Measurements from ENCODE around the gene RETREG1.
A peak's percentile ranks its signal among the peaks of the same experiment; 100 is the strongest.

RETREG1 gene

GRCh38 chr5:16464664-16465543 is 151.9 kb downstream of the RETREG1 start:
- Histone ChIP-seq H2BK120ac (ENCODE audit: low read depth, low read length) (peak overlapping the region; percentile 42), H4K8ac (ENCODE audit: low read length) (peak overlapping the region; percentile 92), H3K23ac (ENCODE audit: low read length in 2 of 2) (peak overlapping the region in 1 of 2 experiments; percentile 81), H2BK5ac (ENCODE audit: low read depth, low read length, poor library complexity, severe bottlenecking) (peak overlapping the region; percentile 26), H3K9me3 (ENCODE audit: control insufficient read depth, low read length) (no peaks in the 10 kb centered on the region), H3K4me3 (ENCODE audit: insufficient read depth in 1 of 2, low read depth in 1 of 2, low read length in 2 of 2) (peak overlapping the region; percentile 96 to 98), H3K4ac (ENCODE audit: low read depth in 1 of 2, low read length in 2 of 2) (peak overlapping the region; percentile 56 to 73), H2AK5ac (ENCODE audit: low read length, severe bottlenecking) (peak overlapping the region; percentile 11), H3K79me1 (replicated peaks; ENCODE audit: low read length, poor library complexity, severe bottlenecking) (peaks cover 12% of the 10 kb centered on the region), H4K91ac (ENCODE audit: low read length) (peak overlapping the region; percentile 84), H3K18ac (ENCODE audit: low read depth in 1 of 2, low read length in 2 of 2) (peak overlapping the region; percentile 92 to 95), H3K4me1 (ENCODE audit: control insufficient read depth, insufficient read depth, low read depth, low read length) (peaks cover 17% of the 10 kb centered on the region), H2BK15ac (ENCODE audit: low read depth, poor library complexity, severe bottlenecking) (no peak overlapping the region), H3K27ac (ENCODE audit: low read length, poor library complexity, severe bottlenecking) (peak overlapping the region; percentile 56), H3K4me2 (ENCODE audit: low read length, poor library complexity, severe bottlenecking) (peak overlapping the region; percentile 82), H3K36me3 (ENCODE audit: control insufficient read depth in 1 of 2, insufficient read depth in 2 of 2, low read depth in 1 of 2, low read length in 2 of 2) (peaks cover 4 to 45% of the 10 kb centered on the region in 2 experiments), H3K14ac (ENCODE audit: low read length in 2 of 2) (peak overlapping the region in 1 of 2 experiments; percentile 81), H3K9ac (ENCODE audit: low read length) (peak overlapping the region; percentile 94), H2BK12ac (ENCODE audit: low read length in 2 of 2) (peak overlapping the region in 1 of 2 experiments; percentile 15), H3K27me3 (ENCODE audit: control insufficient read depth in 1 of 2, insufficient read depth in 1 of 2, low read length in 2 of 2) (no peaks in the 10 kb centered on the region), H2AFZ (ENCODE audit: low read depth, low read length) (peak overlapping the region; percentile 79)
- peak; percentile 40 for DNase-seq
- WGBS = 10% methylated on average over 40 of the region's 40 CpGs

GRCh38 chr5:16464231-16464630 is 152.6 kb downstream of the RETREG1 start:
- no peaks in the 10 kb centered on the region for H3K27me3 ChIP-seq (ENCODE audit: control insufficient read depth in 1 of 2, insufficient read depth in 1 of 2, low read length in 2 of 2)
- H3K36me3 ChIP-seq (ENCODE audit: control insufficient read depth in 1 of 2, insufficient read depth in 2 of 2, low read depth in 1 of 2, low read length in 2 of 2) = peaks cover 4 to 48% of the 10 kb centered on the region in 2 experiments
- no peak overlapping the region for H3K14ac ChIP-seq (ENCODE audit: low read length in 2 of 2)
- H3K4me3 ChIP-seq (ENCODE audit: insufficient read depth in 1 of 2, low read depth in 1 of 2, low read length in 2 of 2) = peak overlapping the region in 1 of 2 experiments; percentile 98
- H2AK5ac ChIP-seq (ENCODE audit: low read length, severe bottlenecking) = peak overlapping the region; percentile 10
- no peak overlapping the region for H3K4ac ChIP-seq (ENCODE audit: low read depth in 1 of 2, low read length in 2 of 2)
- H3K9me3 ChIP-seq (ENCODE audit: control insufficient read depth, low read length) = no peaks in the 10 kb centered on the region
- peaks cover 17% of the 10 kb centered on the region for H3K4me1 ChIP-seq (ENCODE audit: control insufficient read depth, insufficient read depth, low read depth, low read length)
- H3K27ac ChIP-seq (ENCODE audit: low read length, poor library complexity, severe bottlenecking) = no peak overlapping the region
- WGBS = 100% methylated on average over 1 of the region's 1 CpG
- H3K18ac ChIP-seq (ENCODE audit: low read depth in 1 of 2, low read length in 2 of 2) = no peak overlapping the region
- H2BK12ac ChIP-seq (ENCODE audit: low read length in 2 of 2) = no peak overlapping the region
- H2BK120ac ChIP-seq (ENCODE audit: low read depth, low read length) = no peak overlapping the region
- peak overlapping the region; percentile 82 for H3K4me2 ChIP-seq (ENCODE audit: low read length, poor library complexity, severe bottlenecking)
- DNase-seq = no peak
- no peak overlapping the region for H2BK5ac ChIP-seq (ENCODE audit: low read depth, low read length, poor library complexity, severe bottlenecking)
- peaks cover 10% of the 10 kb centered on the region for H3K79me1 ChIP-seq (replicated peaks; ENCODE audit: low read length, poor library complexity, severe bottlenecking)
- no peak overlapping the region for H3K23ac ChIP-seq (ENCODE audit: low read length in 2 of 2)
- H2AFZ ChIP-seq (ENCODE audit: low read depth, low read length) = no peak overlapping the region
- H3K9ac ChIP-seq (ENCODE audit: low read length) = peak overlapping the region; percentile 94
- H4K91ac ChIP-seq (ENCODE audit: low read length) = no peak overlapping the region
- no peak overlapping the region for H4K8ac ChIP-seq (ENCODE audit: low read length)
- no peak overlapping the region for H2BK15ac ChIP-seq (ENCODE audit: low read depth, poor library complexity, severe bottlenecking)

DNA sequence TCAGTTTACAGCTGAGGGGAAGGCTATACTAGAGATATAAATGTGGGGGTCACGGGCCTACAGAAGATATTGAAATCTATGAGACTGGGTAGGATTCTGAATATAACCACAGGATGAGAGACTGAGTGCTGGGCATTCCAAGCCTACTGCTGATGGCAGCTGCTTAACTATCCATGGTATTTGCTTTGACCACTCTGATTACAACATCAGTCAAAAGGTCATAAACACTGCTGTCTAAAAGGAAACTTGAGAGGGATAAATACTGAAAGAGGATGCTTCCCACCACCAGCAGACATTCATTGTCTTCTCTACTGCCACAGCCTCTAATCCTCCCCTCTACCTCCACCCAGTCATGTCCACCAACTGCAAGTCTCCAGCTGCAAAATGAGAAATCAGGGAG is 155.0 kb downstream of the RETREG1 start:
- H3K4me1 ChIP-seq (ENCODE audit: control insufficient read depth, insufficient read depth, low read depth, low read length) = peaks cover 12% of the 10 kb centered on the region
- DNase-seq = peak; percentile 94
- WGBS = 13% methylated on average over 1 of the region's 1 CpG
- H3K14ac ChIP-seq (ENCODE audit: low read length in 2 of 2) = no peak overlapping the region
- H3K79me1 ChIP-seq (replicated peaks; ENCODE audit: low read length, poor library complexity, severe bottlenecking) = peaks cover 4% of the 10 kb centered on the region
- peak overlapping the region; percentile 70 for H3K27ac ChIP-seq (ENCODE audit: low read length, poor library complexity, severe bottlenecking)
- H2BK120ac ChIP-seq (ENCODE audit: low read depth, low read length) = no peak overlapping the region
- H3K27me3 ChIP-seq (ENCODE audit: control insufficient read depth in 1 of 2, insufficient read depth in 1 of 2, low read length in 2 of 2) = no peaks in the 10 kb centered on the region
- H2BK12ac ChIP-seq (ENCODE audit: low read length in 2 of 2) = no peak overlapping the region
- no peaks in the 10 kb centered on the region for H3K9me3 ChIP-seq (ENCODE audit: control insufficient read depth, low read length)
- no peak overlapping the region for H3K18ac ChIP-seq (ENCODE audit: low read depth in 1 of 2, low read length in 2 of 2)
- no peak overlapping the region for H2BK5ac ChIP-seq (ENCODE audit: low read depth, low read length, poor library complexity, severe bottlenecking)
- H4K91ac ChIP-seq (ENCODE audit: low read length) = no peak overlapping the region
- no peak overlapping the region for H2AK5ac ChIP-seq (ENCODE audit: low read length, severe bottlenecking)
- H2BK15ac ChIP-seq (ENCODE audit: low read depth, poor library complexity, severe bottlenecking) = no peak overlapping the region
- peak overlapping the region in 1 of 2 experiments; percentile 58 for H3K4me3 ChIP-seq (ENCODE audit: insufficient read depth in 1 of 2, low read depth in 1 of 2, low read length in 2 of 2)
- H3K4ac ChIP-seq (ENCODE audit: low read depth in 1 of 2, low read length in 2 of 2) = no peak overlapping the region
- no peak overlapping the region for H4K8ac ChIP-seq (ENCODE audit: low read length)
- H3K36me3 ChIP-seq (ENCODE audit: control insufficient read depth in 1 of 2, insufficient read depth in 2 of 2, low read depth in 1 of 2, low read length in 2 of 2) = peaks cover 4 to 69% of the 10 kb centered on the region in 2 experiments
- no peak overlapping the region for H2AFZ ChIP-seq (ENCODE audit: low read depth, low read length)
- peak overlapping the region; percentile 23 for H3K9ac ChIP-seq (ENCODE audit: low read length)
- no peak overlapping the region for H3K4me2 ChIP-seq (ENCODE audit: low read length, poor library complexity, severe bottlenecking)
- H3K23ac ChIP-seq (ENCODE audit: low read length in 2 of 2) = no peak overlapping the region

- H3K4me3 ChIP-seq (ENCODE audit: insufficient read depth in 1 of 2, low read depth in 1 of 2, low read length in 2 of 2) = peak overlapping the region in 1 of 2 experiments; percentile 19
- H3K36me3 ChIP-seq (ENCODE audit: control insufficient read depth in 1 of 2, insufficient read depth in 2 of 2, low read depth in 1 of 2, low read length in 2 of 2) = peaks cover 5 to 74% of the 10 kb centered on the region in 2 experiments
- H3K18ac ChIP-seq (ENCODE audit: low read depth in 1 of 2, low read length in 2 of 2) = no peak overlapping the region
- peak; percentile 85 for DNase-seq
- H3K4me2 ChIP-seq (ENCODE audit: low read length, poor library complexity, severe bottlenecking) = peak overlapping the region; percentile 1
- H3K14ac ChIP-seq (ENCODE audit: low read length in 2 of 2) = no peak overlapping the region
- no peak overlapping the region for H2BK15ac ChIP-seq (ENCODE audit: low read depth, poor library complexity, severe bottlenecking)
- no peak overlapping the region for H3K23ac ChIP-seq (ENCODE audit: low read length in 2 of 2)
- 63% methylated on average over 1 of the region's 1 CpG for WGBS
- H3K9ac ChIP-seq (ENCODE audit: low read length) = peak overlapping the region; percentile 23
- H4K8ac ChIP-seq (ENCODE audit: low read length) = no peak overlapping the region
- no peak overlapping the region for H4K91ac ChIP-seq (ENCODE audit: low read length)
- H3K79me1 ChIP-seq (replicated peaks; ENCODE audit: low read length, poor library complexity, severe bottlenecking) = peaks cover 4% of the 10 kb centered on the region
- no peaks in the 10 kb centered on the region for H3K27me3 ChIP-seq (ENCODE audit: control insufficient read depth in 1 of 2, insufficient read depth in 1 of 2, low read length in 2 of 2)
- no peak overlapping the region for H2BK12ac ChIP-seq (ENCODE audit: low read length in 2 of 2)
- H3K9me3 ChIP-seq (ENCODE audit: control insufficient read depth, low read length) = no peaks in the 10 kb centered on the region
- peak overlapping the region; percentile 67 for H3K27ac ChIP-seq (ENCODE audit: low read length, poor library complexity, severe bottlenecking)
- H3K4ac ChIP-seq (ENCODE audit: low read depth in 1 of 2, low read length in 2 of 2) = no peak overlapping the region
- no peak overlapping the region for H2AK5ac ChIP-seq (ENCODE audit: low read length, severe bottlenecking)
- no peak overlapping the region for H2BK120ac ChIP-seq (ENCODE audit: low read depth, low read length)
- H3K4me1 ChIP-seq (ENCODE audit: control insufficient read depth, insufficient read depth, low read depth, low read length) = peaks cover 9% of the 10 kb centered on the region
- no peak overlapping the region for H2AFZ ChIP-seq (ENCODE audit: low read depth, low read length)
- H2BK5ac ChIP-seq (ENCODE audit: low read depth, low read length, poor library complexity, severe bottlenecking) = no peak overlapping the region
Observed at GRCh38 chr5:16461026-16461425, 155.8 kb downstream of the RETREG1 start.

Data from mesenchymal stem cell (in vitro differentiated cells and primary cell).